HepG2 (cell line): ENCODE data around the gene BICRAL. TPM values are rescaled to one million over a fixed set of nuclear protein-coding genes. Genes with fewer than 3 reads are reported as not detected.

Experiments used
- AHDC1 ChIP-seq: sonication (generic); formaldehyde crosslinking; IDR thresholded peaks from 2 replicates; pipeline ENCODE4 v1.5.1; 2020; ENCODE audit warnings: mild to moderate bottlenecking, missing genetic modification reagents, borderline replicate concordance
- CTCF ChIP-seq: sonication (generic); formaldehyde crosslinking; IDR thresholded peaks from 2 replicates; pipeline ENCODE4 v1.5.0; 2020; ENCODE audit warnings: mild to moderate bottlenecking, missing genetic modification reagents, moderate library complexity
- DMTF1 ChIP-seq: sonication (generic); formaldehyde crosslinking; IDR thresholded peaks from 2 replicates; pipeline ENCODE4 v1.4.0; 2020; ENCODE audit warnings: mild to moderate bottlenecking, missing genetic modification reagents
- DRAP1 ChIP-seq: IDR thresholded peaks from 2 replicates; pipeline ENCODE4 v1.6.1; 2016; ENCODE audit warnings: missing genetic modification reagents, missing compliant biosample characterization
- HBP1 ChIP-seq: IDR thresholded peaks from 2 replicates; pipeline ENCODE4 v1.6.1; 2016; ENCODE audit warnings: low read depth, control low read depth
- MIER3 ChIP-seq: IDR thresholded peaks from 2 replicates; pipeline ENCODE4 v1.6.1; 2016; ENCODE audit warnings: missing compliant biosample characterization, borderline replicate concordance
- MXI1 ChIP-seq: IDR thresholded peaks from 3 replicates; pipeline ENCODE4 v1.6.1; 2012; ENCODE audit warnings: low read depth, low read length, inconsistent platforms, borderline replicate concordance
- POLR2G ChIP-seq: fragments of 200-400 bp; formaldehyde crosslinking; IDR thresholded peaks from 2 replicates; pipeline ENCODE4 v1.6.1; 2018; ENCODE audit warnings: mild to moderate bottlenecking, low read depth, low read length, moderate library complexity
- PPARG ChIP-seq: conservative IDR thresholded peaks from 2 replicates; pipeline ENCODE4 v1.6.1; 2016; ENCODE audit warnings: missing biosample characterization, missing genetic modification reagents
- RFX5 ChIP-seq: IDR thresholded peaks from 2 replicates; pipeline ENCODE4 v1.6.1; 2011; ENCODE audit warnings: low read depth, low read length, improper control_type of control experiment
- SAP130 ChIP-seq: IDR thresholded peaks from 2 replicates; pipeline ENCODE4 v1.6.1; 2016; ENCODE audit warnings: low read depth
- SMARCE1 ChIP-seq: fragments of 450-650 bp; IDR thresholded peaks from 2 replicates; pipeline ENCODE4 v1.6.1; 2017; ENCODE audit warnings: borderline replicate concordance
- TBX2 ChIP-seq: sonication (generic); formaldehyde crosslinking; IDR thresholded peaks from 2 replicates; pipeline ENCODE4 v1.5.0; 2020; ENCODE audit warnings: missing genetic modification reagents, mild to moderate bottlenecking, borderline replicate concordance
- TFE3 ChIP-seq: IDR thresholded peaks from 2 replicates; pipeline ENCODE4 v1.6.1; 2016
- ZNF251 ChIP-seq: sonication (generic); formaldehyde crosslinking; IDR thresholded peaks from 2 replicates; pipeline ENCODE4 v1.9.0; 2021; ENCODE audit warnings: mild to moderate bottlenecking, missing genetic modification reagents
- ZNF317 ChIP-seq: sonication (generic); formaldehyde crosslinking; IDR thresholded peaks from 2 replicates; pipeline ENCODE4 v1.5.0; 2020; ENCODE audit warnings: mild to moderate bottlenecking, missing genetic modification reagents
- ZNF567 ChIP-seq: sonication (generic); formaldehyde crosslinking; IDR thresholded peaks from 2 replicates; pipeline ENCODE4 v1.8.1; 2023; ENCODE audit warnings: mild to moderate bottlenecking, missing genetic modification reagents, borderline replicate concordance
- polyA plus RNA-seq, 8 experiments: library from polyadenylated mRNA; depleted of rRNA in 3 of 8; stranded (reverse) in 7 of 8; unstranded in 1 of 8; fragments of >200 nt; fragmentation: Illumina TruSeq in 4 of 8; extraction: Trizol in 4 of 8; gene quantifications; 2 replicates each; pipeline versions ENCODE4 v1.2.1 to v1.2.3, GENCODE V29; 2011 to 2016; ENCODE audit warnings: low read depth in 4 of 8, missing spikeins in 1 of 8, mixed read lengths in 1 of 8; ENCODE audit not compliant: insufficient read depth in 1 of 8
- total RNA-seq, 5 experiments: library from RNA; depleted of rRNA; stranded (reverse); fragments of >200 nt; fragmentation: Illumina TruSeq; extraction: Trizol; gene quantifications; 2 replicates each; pipeline ENCODE4 v1.2.3, GENCODE V29; 2016; ENCODE audit warnings: low read depth in 1 of 5

Gene BICRAL
- total and polyA plus RNA-seq, 2 of the 13 experiments (the other 11 are each of a cell fraction or from before 2014, with no cell fraction given): 5.0 to 13.5 TPM

GRCh38 chr6:42877695-42878094 lies 95.8 kb downstream of the BICRAL start (continued):
- TF ChIP-seq ZNF317 (CRISPR knock-in tag) (no peak), SAP130 (CRISPR knock-in tag) (peak; percentile 88), PPARG (no peak), MIER3 (CRISPR knock-in tag) (peak; percentile 73; the same call in 1 of the 2 replicates), DRAP1 (CRISPR knock-in tag) (0 out of 2 replicates have a peak, but pooled peaks have one; percentile 29), SMARCE1 (no peak), CTCF (CRISPR knock-in tag) (no peak), AHDC1 (CRISPR knock-in tag) (0 out of 2 replicates have a peak, but pooled peaks have one; percentile 37), ZNF567 (no peak), TFE3 (CRISPR knock-in tag) (0 out of 2 replicates have a peak, but pooled peaks have one; percentile 47), RFX5 (no peak), HBP1 (peak; percentile 75; the same call in 1 of the 2 replicates), MXI1 (peak; percentile 81; the same call in 1 of the 3 replicates), DMTF1 (no peak), ZNF251 (no peak), POLR2G (peak; percentile 61), TBX2 (peak; percentile 64; the same call in 1 of the 2 replicates)
